Measurements from ENCODE around the gene MOB1A.
A peak's percentile ranks its signal among the peaks of the same experiment; 100 is the strongest.
"Not testable (repeated sequence)": the region's sequence is repeated elsewhere in the genome, so short reads cannot be mapped to it uniquely, and the experiment has no call there.

The MOB1A gene

DNA sequence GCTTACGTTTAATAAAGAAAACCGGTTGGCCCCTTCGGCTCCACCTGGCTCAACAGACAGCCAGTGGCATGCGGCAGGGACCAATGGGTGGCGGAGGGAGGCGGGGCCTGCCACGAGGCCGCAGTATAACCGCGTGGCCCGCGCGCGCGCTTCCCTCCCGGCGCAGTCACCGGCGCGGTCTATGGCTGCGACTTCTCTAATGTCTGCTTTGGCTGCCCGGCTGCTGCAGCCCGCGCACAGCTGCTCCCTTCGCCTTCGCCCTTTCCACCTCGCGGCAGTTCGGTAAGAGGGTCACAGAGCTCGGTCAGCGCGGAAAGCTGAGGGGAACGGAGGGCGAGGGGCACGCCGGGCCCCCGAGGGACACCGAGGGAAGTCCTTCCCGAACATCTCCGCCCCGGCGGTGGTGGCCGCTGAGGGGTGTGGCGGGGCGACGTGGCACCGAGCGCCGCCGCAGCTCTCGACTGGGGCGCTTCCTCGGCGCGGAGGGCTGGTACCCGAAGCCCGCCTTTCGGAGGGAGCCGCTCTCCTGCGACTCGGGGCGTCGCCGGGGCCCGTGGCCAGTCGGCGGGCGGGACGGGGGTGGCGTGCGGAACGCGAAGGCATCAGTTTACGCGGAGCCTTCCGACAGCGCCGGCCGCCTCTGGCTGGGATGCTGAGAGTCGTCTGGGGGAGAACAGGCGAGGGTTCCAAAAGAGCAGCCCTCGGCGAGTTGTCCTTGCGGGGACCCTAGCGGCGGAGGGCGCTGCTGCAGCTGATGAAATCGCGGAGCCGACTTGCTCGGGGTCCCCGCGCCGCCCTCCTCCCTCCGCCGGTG, 20.0 kb upstream of the MOB1A start, which contains the start of gene MTHFD2:
MTHFD2 (plus strand) TSS at position 155 of the 814 bp plus-strand sequence; CDS start at position 182, 27 bp downstream.
- DNase-seq (ENCODE audit: low spot score): peak; percentile 91

DNA sequence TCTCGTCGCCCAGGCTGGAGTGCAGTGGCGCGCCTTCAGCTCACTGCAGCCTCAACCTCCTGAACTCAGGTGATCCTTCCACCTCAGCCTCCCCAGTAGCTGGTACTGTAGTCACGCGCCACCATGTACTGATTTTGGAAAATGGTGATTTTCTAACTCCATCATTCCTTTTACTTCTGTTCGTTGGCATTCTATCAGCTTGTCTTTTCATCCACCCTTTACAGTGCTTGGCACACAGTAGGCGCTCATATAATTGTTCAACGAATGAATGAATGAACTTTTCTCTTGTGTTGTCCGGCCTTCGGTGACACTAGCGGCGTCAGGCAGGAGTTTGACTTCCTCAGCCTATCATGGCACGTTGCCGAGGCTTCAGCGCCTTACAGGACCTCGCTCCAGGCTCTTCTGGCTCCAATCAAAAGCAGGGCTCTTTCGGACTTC, 19.4 kb upstream of the MOB1A start:
- no peak for DNase-seq (ENCODE audit: low spot score)

DNA sequence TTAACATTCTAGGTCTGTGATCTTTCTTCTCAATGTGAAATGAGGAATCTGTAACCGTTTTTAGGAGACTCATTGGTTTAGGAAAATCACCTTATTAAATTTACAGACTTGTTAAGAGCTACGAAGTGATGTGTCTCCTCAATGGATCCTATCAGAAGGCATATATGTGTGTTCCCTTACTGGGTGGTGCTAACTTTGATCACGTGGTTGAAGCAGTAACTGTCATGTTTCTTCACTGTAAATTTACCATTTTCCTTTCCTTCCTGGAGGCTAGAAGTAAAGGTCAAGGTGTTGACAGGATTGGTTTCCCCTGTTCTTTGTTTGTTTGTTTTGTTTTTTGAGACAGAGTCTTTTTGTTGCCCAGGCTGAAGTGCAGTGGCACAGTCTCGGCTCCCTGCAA, 18.4 kb upstream of the MOB1A start:
- no peak for DNase-seq (ENCODE audit: low spot score)

DNA sequence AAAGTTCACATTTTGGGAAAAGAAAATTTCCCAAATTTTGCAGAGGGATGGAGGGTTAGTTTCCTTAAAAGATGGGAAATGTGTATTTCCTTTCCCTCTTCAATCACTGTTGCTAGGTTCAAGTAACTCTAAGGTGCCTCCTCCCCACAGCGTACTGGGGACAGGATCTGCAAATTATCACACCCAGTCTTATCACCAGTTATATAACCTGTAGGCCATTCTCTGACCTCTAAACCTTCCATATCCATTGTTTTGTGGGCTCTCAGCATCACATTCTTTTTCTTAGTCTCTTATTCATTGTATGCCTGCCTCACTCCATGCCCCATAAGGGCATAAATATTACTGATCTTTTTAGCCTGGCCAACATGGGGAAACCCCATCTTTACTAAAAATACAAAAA, 16.1 kb upstream of the MOB1A start:
- DNase-seq (ENCODE audit: low spot score): no peak

DNA sequence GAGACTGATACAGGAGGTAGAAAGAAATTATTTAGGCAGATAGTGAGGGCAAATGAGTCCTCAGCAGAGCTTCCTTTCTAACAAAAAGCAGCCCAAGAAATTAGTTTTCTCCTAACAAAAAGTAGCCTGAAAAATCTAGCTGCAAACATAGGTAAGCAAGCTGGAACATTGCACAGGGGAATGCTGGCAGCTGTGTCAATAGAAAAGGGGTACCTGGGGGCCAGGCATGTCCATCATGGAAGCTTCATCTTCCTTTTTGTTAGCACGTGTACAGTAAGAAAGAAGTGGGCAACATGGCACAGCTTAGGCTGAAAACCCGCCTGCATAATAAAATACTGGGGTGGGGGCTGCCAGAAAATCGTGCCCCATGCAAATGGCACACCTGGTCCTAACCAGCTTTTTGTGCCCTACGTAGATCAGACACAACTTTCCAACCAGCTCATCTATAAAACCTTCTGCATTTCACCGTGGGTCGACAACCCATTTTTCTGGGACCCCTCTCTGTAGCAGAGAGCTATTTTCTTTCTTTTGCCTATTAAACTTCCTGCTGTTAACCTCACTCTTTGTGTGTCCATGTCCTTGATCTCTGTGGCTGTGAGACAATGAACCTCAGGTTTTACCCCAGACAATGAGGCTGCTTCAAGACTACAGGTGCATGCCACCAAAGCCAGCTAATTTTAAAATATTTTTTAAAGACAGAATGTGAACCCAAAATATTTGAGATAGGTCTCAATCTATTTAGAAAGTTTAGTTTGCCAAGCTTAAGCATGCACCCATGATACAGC, 13.1 kb upstream of the MOB1A start:
- DNase-seq (ENCODE audit: low spot score): no peak

DNA sequence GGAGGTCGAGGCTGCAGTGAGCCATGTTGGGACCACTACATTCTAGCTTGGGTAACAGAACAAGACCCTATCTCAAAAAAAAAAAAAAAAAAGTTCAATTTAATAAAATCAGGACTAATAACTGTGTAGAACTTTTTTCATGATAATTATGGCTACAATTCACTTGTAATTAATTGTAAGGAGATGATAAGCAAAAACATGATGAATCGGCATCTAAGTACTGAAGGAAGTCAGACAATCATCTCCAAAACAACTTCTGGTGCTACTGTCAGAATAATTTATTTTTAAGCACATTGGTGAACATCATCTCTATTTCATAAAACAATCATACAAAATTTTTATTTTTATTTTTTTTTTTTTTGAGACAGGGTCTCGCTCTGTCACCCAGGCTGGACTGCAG, 10.0 kb upstream of the MOB1A start:
- DNase-seq (ENCODE audit: low spot score): no peak

DNA sequence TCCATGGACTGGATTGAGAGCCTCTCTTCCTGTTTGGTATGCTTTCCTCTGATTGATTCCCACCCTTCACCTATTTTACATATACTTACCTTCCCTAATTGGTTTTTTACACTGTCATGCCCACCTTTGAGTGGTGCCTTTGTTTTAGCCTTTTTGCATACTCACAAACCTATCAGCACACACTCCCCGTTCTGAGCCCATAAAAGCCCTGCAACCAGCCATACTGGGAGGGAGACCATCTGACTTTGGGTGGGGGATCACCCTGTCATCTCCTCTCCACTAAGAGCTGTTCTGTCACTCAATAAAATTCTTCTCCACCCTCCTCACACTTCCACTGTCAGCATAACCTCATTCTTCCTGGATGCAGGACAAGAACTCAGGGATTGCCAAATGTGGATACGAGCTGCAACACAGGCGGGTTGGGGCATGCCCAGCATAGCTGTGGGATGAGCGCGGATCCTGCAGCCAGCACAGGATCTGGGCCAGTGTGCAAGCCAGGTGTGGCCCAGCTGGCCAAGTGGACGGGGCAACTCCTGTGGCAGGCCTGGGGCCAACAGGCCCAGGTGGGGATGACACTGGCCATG, 9.4 kb upstream of the MOB1A start:
- no peak for DNase-seq (ENCODE audit: low spot score)

DNA sequence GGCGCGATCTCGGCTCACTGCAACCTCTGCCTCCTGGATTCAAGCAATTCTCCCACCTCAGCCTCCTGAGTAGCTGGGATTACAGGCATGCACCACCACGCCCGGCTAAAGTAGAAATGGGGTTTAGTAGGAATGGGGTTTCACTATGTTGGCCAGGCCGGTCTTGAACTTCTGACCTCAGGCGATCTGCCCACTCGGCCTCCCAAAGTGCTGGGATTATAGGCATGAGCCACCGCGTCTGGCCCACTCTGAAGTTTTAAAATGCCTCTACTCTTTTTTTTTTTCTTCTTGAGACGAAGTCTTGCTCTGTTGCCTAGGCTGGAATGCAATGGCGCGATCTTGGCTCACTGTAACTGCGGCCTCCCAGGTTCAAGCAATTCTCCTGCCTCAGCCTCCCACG, 8.0 kb upstream of the MOB1A start:
- DNase-seq (ENCODE audit: low spot score): not testable (repeated sequence)

DNA sequence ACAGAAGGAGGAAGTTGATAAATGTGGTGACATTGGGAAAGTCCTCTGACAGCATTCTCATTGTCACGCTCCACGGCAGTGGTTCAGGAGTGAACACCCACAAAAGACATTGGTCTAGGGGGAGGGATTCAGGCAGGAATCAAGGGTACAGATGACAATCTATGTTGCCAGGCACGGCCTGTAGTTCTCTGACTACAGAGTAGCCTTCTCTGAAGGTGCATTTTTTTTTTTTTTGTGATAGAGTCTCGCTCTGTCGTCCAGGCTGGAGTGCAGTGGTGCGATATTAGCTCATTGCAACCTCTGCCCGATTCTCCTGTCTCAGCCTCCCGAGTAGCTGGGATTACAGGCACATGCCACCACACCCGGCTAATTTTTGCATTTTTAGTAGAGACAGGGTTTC, 7.4 kb upstream of the MOB1A start:
- peak; percentile 43 for DNase-seq (ENCODE audit: low spot score)

DNA sequence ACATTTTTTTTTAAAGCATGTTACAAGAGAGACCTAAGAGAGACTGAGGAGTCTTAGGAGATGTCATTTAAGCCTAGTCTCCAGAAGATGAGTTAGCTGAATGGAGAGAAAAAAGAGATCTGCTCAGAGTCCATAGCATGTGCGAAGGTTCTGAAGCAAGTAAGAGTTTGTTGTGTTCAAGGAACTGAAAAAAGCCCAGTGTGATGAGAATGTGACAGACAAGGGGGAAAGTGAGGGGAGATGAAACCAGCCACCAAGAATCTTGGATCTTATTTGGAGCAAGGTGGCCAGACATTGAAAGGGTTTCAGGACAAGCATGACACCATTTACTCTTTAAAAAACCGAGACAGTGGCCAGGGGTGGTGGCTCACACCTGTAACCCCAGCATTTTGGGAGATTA, 5.2 kb upstream of the MOB1A start:
- DNase-seq (ENCODE audit: low spot score): no peak

DNA sequence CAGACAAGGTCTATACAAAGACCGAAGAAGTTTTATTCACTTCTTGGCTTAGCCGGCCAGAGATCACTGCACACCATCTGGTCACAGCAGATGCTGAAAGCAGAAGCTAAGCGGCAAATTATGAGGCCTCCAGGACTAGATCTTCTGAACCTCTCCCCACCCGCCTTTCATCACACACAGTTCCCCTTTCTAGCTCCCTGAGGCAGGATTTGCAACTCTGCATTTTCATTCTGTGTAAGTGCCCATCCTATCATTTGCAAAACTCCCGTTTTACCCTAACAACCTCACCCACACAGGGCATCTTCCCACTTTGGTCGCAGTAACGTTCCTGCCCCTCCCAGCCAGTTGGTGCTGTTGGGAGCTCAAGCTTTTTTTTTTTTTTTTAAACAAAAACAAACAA, 3.1 kb upstream of the MOB1A start:
- no peak for DNase-seq (ENCODE audit: low spot score)

DNA sequence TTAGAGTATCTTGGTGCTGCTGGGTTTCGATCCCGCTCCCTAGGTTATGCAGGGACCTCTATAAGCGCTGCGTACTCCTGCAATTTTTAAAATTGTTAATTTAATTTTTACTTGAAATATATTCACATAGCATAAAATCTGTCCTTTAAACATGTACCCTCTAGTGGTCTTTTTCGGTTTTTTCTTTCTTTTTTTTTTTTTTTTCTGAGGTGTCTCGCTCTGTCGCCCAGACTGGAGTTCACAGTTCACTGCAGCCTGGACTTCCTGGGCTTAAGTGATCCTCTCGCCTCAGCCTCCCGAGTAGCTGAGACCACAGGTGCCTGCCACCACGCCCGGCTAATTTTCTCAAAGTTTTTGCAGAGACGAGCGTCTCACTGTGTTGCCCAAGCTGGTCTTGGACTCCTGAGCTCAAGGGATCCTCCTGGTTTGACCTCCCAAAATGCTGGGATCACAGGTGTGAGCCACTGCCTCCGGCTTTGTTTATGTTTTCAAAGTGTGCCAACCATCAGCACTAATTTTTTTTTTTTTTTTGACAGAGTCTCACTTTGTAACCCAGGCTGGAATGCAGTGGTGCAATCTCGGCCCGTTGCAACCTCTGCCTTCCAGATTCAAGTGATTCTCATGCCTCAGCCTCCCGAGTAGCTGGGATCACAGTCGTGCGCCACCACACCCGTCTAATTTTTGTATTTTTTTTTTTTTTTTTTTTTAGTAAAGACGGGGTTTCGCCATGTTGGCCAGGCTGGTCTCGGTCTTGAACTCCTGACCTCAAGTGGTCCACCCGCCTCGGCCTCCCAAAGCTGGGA, 585 bp upstream of the MOB1A start:
- DNase-seq (ENCODE audit: low spot score): no peak

DNA sequence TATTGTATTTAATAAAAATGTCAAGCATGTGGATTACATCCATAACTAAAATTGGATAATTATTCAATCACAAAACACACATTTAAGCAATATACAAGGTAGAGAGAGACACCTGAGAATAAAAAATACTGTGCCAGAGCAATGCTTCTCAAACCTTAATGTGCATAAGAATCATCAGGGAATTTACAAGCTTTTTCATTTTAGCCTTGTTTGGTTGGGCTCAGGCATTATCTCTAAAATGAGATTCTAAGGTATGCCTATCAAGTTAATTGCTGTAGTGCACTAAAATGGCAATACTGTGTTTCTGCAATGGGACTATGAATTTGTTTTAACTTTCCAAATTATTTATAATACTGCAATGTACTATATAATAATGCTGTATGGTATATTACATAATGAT, 983 bp downstream of the MOB1A start:
- no peak for DNase-seq (ENCODE audit: low spot score)

DNA sequence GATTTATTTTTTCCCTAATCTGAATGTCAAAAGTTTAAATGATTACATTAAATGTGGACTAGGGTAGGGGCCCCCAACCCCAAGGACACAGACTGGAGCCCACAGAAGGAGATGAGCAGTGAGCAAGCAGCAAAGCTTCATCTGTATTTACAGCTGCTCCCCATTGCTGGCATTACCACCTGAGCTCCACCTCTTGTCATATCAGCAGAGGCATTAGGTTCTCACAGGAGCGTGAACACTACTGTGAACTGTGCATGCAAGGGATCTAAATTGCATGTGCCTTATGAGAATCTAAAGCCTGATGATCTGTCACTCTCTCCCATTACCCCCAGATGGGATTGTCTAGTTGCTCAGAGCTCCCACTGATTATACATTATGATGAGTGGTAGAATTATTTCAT, 3.8 kb downstream of the MOB1A start:
- no peak for DNase-seq (ENCODE audit: low spot score)

DNA sequence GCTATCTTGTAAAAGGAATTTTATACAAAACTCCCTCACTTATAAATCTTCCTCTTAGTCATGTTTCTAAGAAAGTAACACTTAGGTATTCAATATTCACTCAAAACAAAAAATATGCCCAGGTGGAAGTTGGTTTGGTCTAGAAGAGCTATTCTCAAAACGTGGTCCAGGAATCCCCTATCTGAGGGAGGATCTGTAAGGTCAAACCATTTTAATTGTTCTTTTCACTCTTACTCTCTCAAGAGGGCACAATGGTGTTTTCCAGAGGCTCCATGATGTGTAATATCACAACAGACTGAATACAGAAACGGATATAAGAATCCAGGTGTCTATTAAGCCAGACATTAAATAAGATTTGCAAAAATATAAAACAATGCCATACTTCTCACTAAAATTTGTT, 9.9 kb downstream of the MOB1A start:
- no peak for DNase-seq (ENCODE audit: low spot score)

DNA sequence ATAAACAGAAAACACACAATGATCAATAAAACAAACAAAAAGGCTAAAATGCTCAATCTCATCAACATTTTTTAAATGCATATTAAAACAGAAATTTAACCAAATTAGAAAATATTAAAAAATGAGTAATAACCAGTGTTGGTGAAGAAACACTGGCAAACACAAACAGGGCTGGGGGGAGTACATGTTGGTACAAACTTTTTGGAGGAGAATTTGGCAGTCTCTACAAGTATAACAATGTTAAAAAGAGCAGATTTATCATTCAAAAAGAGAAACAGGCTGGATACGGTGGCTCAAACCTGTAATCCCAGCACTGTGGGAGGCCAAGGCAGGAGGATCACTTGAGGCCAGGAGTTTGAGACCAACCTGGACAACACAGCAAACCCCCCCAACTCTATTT, 13.9 kb downstream of the MOB1A start:
- DNase-seq (ENCODE audit: low spot score): no peak

DNA sequence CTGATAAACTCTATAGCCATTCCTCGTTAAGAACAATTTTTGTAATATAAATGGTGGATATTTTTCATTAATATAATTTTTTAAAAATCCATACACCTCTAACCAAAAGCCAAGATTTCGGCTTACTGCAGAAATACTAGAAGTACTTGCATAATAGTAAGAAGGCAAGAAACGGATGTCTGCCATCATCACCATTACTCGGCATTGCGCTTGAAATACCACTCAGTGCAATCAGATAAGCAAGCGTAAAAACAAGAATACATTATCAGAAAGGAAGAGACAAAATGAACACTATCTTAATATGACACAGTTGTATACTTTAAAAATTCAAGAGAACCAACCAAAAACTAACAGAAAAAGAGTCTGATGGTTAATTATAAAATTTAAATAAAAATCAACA, 15.7 kb downstream of the MOB1A start:
- no peak for DNase-seq (ENCODE audit: low spot score)

DNA sequence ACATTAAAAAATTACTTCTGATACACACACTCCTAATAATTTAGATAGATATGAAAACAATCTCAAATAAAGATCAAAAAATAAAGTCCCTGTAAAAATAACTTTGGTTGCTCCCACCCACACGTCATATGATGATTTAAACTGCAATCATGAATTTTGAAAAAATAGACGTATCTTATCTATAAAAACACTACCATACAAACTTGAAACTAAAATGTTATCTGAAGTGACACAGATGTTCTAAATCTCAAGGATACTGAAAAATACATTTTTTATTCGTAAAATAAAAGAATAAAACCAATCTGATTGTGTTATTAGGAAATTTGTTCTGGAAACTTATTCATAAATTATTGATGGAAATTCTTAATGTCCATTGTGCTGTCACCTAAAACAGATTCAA, 22.8 kb downstream of the MOB1A start:
- DNase-seq (ENCODE audit: low spot score): no peak

DNA sequence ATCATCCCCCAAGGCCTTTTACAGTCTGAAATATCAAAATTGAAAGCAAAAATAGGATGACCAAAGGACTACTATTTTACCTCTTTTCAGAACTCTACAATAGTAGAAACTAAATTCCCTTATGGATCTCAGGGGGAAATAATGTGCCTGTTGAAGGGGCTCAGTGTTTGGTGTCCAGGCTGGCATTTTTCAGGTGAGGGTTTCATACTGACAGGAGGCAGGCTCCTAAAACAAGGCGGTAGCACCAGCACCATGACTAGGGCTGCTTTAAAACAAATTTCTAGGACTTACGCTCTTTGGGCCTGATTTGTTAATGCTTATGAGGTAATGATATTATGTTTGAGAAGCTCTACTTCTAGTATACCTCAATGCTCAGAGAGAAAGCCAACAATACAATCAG, 25.7 kb downstream of the MOB1A start:
- no peak for DNase-seq (ENCODE audit: low spot score)

DNA sequence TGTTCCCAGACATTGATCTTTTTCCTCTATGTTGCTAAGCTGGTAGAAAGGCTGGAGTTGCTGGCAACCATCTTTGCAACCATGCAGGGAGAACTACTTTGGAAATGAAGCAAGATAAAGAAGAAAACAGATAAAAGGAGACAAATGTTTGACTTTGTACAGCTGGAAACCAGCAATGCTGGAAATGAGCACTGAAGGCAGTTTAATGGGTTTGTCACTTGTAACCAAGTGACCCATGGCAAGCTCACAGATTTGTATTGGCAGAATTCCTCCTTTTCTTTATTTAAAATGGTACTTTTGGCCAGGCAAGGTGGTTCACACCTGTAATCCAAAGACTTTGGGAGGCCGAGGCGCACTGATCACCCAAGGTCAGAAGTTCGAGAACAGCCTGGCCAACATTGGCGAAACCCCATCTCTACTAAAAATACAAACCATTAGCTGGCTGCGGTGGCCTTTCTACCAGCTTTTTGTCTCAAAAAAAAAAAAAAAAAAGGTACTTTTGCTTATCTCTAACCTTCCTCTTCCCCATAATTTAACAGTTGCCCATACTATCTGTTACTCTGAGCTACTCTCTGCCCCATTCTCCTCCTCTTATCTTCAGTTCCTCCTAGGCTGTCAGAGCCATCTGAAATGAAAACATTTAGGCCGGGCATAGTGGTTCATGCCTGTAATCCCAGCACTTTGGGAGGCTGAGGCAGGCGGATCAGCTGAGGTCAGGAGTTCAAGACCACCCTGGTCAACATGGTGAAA, 28.9 kb downstream of the MOB1A start:
- no peak for DNase-seq (ENCODE audit: low spot score)

DNA sequence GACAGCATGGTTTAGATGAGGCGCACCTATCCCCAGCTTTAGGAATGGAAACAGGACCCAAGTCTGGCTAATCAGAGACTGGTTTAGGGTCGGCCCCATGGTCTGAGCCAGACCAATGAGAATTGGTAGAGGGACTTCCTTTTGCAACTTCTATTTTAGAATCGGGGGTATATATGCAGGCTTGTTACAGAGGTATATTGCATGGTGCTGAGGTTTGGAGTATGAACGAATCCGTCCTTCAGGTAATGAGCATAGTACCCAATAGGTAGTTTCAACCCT, 29.5 kb downstream of the MOB1A start:
- DNase-seq (ENCODE audit: low spot score): no peak

Measured in CD4-positive, alpha-beta T cell treated with Interleukin-2 at 100 ng/mL for 4 hours (primary cell).